ENCODE results near the gene SH2D6. TPM values are rescaled to one million over a fixed set of nuclear protein-coding genes. Genes with fewer than 3 reads are reported as not detected.
A peak's percentile ranks its signal among the peaks of the same experiment; 100 is the strongest.

SH2D6 gene
- total and polyA plus RNA-seq, 9 of the 15 experiments (the other 6 are each of a cell fraction or from before 2014, with no cell fraction given), result 0.07 to 0.76 (median 0.33) TPM; not detected in 2

DNA sequence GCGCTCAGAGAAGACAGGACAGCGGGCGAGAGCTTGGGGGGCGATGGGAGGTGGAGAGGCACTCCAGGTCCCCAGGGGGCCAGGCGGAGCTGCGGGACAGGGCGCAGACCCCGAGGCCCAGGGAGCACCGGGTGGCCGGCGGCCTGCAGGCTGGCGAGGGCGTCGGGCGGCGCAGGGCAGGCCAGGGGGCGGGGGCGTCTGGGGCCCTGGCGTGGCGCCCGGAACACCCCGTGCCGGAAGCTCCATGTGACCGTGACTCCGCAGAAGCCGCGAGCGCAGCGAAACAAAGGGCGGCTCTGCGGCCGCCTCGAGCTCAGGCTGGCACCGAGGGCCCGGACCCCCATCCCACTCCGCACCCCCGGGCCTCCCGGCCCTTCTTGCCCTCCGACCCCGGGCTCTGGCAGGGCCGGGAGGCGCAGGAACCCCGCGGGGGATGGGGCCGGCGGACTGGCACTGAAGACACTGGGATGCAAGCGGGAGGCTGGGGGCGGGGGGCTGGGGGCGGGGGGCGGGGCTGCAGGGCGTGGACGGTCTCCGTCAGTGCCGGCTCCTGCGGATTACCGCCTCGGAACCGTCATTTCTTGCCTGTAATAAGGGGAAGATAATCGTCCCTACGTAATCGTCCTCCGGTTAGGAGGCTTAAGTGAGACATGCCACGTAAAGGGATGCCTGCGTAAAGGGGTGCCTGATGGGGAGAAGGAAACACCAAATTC lies 19.1 kb downstream of the SH2D6 start (continued):
- TF ChIP-seq, protein P1, sequence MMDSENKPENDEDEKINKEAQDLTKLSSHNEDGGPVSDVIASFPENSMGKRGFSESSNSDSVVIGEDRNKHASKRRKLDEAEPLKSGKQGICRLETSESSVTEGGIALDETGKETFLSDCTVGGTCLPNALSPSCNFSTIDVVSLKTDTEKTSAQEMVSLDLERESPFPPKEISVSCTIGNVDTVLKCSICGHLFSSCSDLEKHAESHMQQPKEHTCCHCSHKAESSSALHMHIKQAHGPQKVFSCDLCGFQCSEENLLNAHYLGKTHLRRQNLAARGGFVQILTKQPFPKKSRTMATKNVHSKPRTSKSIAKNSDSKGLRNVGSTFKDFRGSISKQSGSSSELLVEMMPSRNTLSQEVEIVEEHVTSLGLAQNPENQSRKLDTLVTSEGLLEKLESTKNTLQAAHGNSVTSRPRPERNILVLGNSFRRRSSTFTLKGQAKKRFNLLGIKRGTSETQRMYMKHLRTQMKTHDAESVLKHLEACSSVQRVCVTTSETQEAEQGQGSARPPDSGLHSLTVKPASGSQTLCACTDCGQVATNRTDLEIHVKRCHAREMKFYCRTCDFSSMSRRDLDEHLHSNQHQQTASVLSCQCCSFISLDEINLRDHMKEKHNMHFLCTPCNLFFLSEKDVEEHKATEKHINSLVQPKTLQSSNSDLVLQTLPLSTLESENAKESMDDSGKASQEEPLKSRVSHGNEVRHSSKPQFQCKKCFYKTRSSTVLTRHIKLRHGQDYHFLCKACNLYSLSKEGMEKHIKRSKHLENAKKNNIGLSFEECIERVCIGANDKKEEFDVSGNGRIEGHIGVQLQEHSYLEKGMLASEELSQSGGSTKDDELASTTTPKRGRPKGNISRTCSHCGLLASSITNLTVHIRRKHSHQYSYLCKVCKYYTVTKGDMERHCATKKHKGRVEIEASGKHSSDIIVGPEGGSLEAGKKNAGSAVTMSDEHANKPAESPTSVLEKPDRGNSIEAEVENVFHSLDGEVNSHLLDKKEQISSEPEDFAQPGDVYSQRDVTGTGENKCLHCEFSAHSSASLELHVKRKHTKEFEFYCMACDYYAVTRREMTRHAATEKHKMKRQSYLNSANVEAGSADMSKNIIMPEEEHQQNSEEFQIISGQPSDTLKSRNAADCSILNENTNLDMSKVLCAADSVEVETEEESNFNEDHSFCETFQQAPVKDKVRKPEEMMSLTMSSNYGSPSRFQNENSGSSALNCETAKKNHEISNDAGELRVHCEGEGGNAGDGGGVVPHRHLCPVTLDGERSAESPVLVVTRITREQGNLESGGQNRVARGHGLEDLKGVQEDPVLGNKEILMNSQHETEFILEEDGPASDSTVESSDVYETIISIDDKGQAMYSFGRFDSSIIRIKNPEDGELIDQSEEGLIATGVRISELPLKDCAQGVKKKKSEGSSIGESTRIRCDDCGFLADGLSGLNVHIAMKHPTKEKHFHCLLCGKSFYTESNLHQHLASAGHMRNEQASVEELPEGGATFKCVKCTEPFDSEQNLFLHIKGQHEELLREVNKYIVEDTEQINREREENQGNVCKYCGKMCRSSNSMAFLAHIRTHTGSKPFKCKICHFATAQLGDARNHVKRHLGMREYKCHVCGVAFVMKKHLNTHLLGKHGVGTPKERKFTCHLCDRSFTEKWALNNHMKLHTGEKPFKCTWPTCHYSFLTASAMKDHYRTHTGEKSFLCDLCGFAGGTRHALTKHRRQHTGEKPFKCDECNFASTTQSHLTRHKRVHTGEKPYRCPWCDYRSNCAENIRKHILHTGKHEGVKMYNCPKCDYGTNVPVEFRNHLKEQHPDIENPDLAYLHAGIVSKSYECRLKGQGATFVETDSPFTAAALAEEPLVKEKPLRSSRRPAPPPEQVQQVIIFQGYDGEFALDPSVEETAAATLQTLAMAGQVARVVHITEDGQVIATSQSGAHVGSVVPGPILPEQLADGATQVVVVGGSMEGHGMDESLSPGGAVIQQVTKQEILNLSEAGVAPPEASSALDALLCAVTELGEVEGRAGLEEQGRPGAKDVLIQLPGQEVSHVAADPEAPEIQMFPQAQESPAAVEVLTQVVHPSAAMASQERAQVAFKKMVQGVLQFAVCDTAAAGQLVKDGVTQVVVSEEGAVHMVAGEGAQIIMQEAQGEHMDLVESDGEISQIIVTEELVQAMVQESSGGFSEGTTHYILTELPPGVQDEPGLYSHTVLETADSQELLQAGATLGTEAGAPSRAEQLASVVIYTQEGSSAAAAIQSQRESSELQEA (IDR thresholded peaks at IDR 0.05; ENCODE audit: low read depth), result no peak
- TF ChIP-seq, protein P2, sequence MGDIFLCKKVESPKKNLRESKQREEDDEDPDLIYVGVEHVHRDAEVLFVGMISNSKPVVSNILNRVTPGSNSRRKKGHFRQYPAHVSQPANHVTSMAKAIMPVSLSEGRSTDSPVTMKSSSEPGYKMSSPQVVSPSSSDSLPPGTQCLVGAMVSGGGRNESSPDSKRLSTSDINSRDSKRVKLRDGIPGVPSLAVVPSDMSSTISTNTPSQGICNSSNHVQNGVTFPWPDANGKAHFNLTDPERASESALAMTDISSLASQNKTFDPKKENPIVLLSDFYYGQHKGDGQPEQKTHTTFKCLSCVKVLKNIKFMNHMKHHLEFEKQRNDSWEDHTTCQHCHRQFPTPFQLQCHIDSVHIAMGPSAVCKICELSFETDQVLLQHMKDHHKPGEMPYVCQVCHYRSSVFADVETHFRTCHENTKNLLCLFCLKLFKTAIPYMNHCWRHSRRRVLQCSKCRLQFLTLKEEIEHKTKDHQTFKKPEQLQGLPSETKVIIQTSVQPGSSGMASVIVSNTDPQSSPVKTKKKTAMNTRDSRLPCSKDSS (IDR thresholded peaks at IDR 0.05; ENCODE audit: low read depth, partially characterized antibody), result no peak
- TF ChIP-seq, protein P3, sequence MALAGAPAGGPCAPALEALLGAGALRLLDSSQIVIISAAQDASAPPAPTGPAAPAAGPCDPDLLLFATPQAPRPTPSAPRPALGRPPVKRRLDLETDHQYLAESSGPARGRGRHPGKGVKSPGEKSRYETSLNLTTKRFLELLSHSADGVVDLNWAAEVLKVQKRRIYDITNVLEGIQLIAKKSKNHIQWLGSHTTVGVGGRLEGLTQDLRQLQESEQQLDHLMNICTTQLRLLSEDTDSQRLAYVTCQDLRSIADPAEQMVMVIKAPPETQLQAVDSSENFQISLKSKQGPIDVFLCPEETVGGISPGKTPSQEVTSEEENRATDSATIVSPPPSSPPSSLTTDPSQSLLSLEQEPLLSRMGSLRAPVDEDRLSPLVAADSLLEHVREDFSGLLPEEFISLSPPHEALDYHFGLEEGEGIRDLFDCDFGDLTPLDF (CRISPR knock-in tag; IDR thresholded peaks at IDR 0.05), result no peak
- TF ChIP-seq, protein P4, sequence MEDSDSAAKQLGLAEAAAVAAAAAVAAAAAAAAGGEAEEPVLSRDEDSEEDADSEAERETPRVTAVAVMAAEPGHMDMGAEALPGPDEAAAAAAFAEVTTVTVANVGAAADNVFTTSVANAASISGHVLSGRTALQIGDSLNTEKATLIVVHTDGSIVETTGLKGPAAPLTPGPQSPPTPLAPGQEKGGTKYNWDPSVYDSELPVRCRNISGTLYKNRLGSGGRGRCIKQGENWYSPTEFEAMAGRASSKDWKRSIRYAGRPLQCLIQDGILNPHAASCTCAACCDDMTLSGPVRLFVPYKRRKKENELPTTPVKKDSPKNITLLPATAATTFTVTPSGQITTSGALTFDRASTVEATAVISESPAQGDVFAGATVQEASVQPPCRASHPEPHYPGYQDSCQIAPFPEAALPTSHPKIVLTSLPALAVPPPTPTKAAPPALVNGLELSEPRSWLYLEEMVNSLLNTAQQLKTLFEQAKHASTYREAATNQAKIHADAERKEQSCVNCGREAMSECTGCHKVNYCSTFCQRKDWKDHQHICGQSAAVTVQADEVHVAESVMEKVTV (CRISPR knock-in tag; IDR thresholded peaks at IDR 0.05), result no peak
- no peak for TF ChIP-seq ETV5 (CRISPR knock-in tag; IDR thresholded peaks at IDR 0.05; ENCODE audit: low read depth)
- peak; percentile 81 for TF ChIP-seq BHLHE40 (IDR thresholded peaks at IDR 0.05; ENCODE audit: low read length)
- peak; percentile 60 for TF ChIP-seq EGR1 (conservative IDR thresholded peaks at IDR 0.05)
- TF ChIP-seq ZNF253 (CRISPR knock-in tag; conservative IDR thresholded peaks at IDR 0.05), result no peak
- no peak for TF ChIP-seq FOXA3 (CRISPR knock-in tag; conservative IDR thresholded peaks at IDR 0.05 in 1 of 2, IDR thresholded peaks at IDR 0.05 in 1 of 2)
- no peak for TF ChIP-seq ZNF232 (CRISPR knock-in tag; IDR thresholded peaks at IDR 0.05)
- TF ChIP-seq CBX5 (IDR thresholded peaks at IDR 0.05; ENCODE audit: borderline replicate concordance, low read depth), result no peak
- TF ChIP-seq PTRF (tag; IDR thresholded peaks at IDR 0.05), result no peak

All from K562 (cell line).